Stimulated activated CD4-positive, alpha-beta T cell treated with anti-CD3 and anti-CD28 coated beads, Interleukin-1b, Interleukin-23, amount 100 ng/mL, for 24 hours (primary cell): ENCODE data around the gene STKLD1.

ENCODE experiments used
- DNase-seq, 4 experiments: peaks; one replicate each; pipeline ENCODE4 v3.0.0-alpha.2; 2020; ENCODE audit warnings: low read depth in 4 of 4, low spot score in 1 of 4

The STKLD1 gene

DNA sequence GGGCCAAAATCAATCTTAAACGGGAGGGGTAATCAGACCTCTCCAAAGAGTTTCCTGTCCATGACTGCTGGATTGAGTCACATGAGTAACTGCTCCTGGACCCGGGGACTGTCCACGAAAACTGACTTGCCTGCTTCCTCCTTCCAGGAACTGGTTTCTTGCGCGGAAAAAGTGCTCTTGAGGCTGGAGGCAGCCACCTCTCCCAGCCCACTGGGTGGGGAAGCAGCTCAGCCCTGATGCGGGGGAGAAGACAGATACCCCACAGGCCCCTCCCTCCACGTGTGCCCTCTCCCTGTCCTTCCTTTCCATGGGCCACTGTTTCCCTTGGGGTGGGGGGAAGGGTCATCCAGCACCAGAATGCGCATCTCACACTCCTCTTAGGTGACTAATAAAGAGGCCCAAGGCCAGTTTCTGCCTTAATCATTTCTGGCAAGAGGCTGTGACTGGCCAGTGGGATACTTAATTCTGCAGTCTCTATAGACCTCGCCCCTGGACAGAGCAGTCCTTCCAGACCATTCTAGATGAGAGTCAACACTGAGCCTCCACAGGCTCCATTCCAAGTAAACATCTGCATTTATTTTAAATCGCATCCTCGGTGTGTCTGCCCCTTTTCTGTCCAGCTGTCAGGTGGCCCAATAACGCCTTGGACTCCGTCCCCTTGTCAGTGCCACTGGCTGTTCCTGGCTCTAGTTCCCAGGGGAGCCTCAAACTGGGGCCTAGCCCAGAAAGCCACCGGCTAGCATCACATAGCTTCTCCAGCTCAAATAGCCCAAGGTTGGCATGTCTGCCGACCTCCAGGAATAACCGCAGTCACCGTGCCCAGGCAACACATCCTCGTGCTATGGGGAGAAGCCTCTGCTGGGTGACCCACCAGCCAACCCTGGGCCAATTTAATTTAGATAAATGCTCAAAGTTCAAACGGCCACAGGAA, 29.6 kb downstream of the STKLD1 start:
- DNase-seq: no peak

GRCh38 chr9:133406480-133407307, 30.5 kb downstream of the STKLD1 start:
- DNase-seq: peak; percentile 67 to 78 (median 70)

- no peak for DNase-seq
These were observed 31.9 kb downstream of the STKLD1 start for GRCh38 chr9:133408042-133408441.

- no peak for DNase-seq
These were observed 39.0 kb downstream of the STKLD1 start for GRCh38 chr9:133415170-133415569.

GRCh38 chr9:133417541-133418461, 41.6 kb downstream of the STKLD1 start, which contains the start of gene REXO4:
Gene REXO4 (minus strand): TSS chr9:133418010. CDS start chr9:133417844, 166 bp downstream.
- DNase-seq: peak; percentile 56 to 84 (median 74)

GRCh38 chr9:133419005-133419404, 42.8 kb downstream of the STKLD1 start:
- no peak for DNase-seq

DNA sequence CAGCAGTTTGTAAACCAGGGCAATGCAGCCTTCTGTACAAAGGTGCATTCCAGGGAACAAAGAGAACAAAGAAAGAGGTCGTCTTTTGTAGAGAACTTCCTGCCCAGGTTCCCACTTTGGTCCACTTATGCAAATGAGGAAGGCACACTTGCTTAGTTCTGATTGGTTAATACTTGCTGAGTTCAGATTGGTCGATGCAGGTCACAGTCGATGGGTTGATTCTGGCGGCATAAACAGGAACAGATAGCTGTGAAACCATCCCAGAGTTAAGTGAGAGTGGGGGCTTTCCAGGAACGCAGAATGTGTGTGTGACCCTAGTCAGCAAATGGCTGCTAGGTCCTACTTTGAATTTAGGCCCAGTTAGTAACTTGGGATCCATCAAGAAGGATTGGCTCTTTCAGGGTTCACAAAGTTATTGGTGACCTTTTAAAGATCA, 44.2 kb downstream of the STKLD1 start:
- DNase-seq: no peak

DNA sequence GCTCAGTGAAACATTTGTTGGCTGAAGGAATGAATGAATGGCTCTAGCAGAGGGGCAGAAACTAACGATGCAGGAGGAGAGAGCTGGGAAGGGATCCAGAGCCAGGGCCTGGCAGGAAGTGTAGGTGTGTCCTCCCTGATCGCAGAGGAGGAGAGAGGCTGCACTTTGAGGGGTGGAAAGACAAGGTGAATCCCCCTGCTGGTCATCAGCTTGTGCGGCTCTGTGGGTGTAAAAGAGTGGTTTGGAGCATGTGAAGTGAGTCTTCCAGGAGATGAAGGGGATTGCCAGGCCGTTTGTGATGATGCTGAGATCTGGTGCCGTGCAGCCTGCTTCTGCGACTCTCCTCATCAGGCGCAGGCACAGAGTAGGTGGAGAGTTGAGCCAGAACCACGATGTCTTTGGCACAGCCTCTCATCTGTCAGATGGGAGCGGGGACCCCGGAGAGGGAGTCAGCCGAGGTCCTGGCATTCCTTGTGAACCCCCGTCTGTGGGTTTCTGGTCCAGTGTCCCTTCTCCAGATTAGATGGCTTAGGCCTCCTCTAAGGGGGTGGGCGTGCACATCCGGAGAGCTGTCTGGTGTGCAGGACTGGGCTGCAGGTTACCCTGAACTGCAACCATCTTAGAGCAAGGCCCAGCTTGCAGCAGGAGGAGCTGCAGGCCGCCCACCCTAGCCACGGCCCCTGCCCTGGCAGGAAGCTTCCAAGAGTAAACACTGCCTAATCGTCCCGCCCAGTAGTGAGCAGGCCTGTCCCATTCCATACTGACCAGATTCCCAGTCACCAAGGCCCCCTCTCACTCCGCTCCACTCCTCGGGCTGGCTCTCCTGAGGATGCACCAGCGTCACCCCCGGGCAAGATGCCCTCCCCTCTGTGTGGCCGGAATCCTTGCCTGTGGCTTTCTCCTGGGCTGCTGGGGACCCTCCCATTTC, 45.7 kb downstream of the STKLD1 start, which contains the start of gene ADAMTS13:
TSS of gene ADAMTS13 (plus strand) at position 753 of the 928 bp plus-strand sequence. CDS start at position 830, 77 bp downstream.
- DNase-seq: peak in 1 of 4 experiments; percentile 32

DNA sequence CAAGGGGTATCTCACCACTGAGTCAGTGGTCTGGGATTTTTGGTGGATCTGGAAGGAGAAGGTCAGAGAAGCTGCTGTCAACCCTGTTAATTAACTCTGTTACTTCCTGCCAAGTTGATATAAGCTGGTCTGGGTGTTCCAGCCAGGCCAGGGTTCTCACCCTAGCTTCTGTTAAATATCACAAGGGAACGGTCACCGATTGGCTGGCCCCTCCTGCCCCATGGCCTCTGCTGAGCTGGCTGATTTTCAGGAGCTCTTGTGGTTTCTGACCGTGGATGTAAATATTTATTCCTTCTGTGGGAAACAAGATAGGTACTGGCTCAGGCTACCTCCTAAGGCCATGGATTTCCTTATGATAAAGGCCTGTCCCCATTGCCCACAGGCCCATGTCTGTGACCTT, 47.0 kb downstream of the STKLD1 start:
- no peak for DNase-seq

DNA sequence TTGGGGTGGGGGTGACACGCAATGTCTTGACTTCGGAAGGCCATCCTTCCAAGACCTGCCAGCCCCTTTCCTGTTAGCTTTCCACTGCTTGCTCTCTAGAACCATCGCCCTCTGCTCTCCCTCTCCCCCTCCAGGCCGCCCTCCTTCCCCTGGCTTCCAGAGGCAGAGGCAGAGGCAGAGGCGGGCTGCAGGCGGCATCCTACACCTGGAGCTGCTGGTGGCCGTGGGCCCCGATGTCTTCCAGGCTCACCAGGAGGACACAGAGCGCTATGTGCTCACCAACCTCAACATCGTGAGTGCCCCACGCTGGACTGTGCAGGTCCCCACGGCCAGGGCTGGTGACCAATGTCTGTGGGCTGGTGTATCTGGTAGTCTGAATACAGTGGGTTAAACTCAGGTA, 48.0 kb downstream of the STKLD1 start:
- no peak for DNase-seq

- DNase-seq: no peak
These were observed 49.0 kb downstream of the STKLD1 start for GRCh38 chr9:133425049-133425632.

DNA sequence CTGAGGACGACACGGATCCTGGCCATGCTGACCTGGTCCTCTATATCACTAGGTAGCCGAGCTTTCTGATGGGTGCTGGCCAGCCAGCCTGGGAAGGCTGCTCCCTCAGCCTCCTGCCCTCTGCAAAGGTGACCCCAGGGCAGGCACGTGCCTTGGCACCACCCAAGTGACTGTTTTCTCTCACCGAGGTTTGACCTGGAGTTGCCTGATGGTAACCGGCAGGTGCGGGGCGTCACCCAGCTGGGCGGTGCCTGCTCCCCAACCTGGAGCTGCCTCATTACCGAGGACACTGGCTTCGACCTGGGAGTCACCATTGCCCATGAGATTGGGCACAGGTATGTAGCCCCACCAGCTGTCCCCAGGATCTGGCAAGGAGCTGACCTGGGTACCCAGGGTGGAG, 49.8 kb downstream of the STKLD1 start:
- no peak for DNase-seq

- no peak for DNase-seq
These were observed 51.6 kb downstream of the STKLD1 start for GRCh38 chr9:133427658-133428348.

DNA sequence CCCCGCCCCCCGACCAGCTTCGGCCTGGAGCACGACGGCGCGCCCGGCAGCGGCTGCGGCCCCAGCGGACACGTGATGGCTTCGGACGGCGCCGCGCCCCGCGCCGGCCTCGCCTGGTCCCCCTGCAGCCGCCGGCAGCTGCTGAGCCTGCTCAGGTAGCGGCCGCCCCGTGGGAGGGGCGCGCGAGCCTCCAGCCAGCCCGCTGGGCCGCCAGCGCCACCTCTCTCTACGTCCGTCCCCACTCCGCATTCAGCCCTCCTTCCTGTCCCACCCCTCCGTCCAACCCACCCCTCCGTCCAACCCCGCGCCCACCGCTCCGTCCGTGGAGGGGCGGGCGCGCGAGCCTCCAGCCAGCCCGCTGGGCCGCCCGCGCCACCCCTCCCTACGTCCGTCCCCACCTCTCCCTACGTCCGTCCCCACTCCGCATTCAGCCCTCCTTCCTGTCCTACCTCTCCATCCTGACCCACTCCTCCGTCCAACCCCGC, 52.5 kb downstream of the STKLD1 start:
- DNase-seq: no peak

DNA sequence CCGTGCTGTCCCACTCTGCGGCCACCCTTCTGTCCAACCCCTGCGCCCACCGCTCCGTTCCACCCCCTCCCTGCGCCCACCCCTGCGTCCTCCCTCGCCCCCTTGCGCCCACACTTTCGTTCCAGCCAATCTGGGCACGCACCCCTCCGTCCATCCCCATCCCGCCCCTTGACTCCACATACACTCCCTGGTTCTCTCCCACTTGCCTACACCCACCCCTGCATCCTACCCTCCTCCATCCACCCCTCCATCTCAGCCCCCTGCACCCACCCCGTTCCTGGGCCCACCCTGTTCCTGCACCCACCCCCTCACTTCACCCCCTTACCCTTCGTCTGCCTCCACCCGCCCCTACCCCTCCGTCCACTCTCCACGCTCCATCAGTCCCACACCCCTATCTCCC, 53.0 kb downstream of the STKLD1 start:
- no peak for DNase-seq

DNA sequence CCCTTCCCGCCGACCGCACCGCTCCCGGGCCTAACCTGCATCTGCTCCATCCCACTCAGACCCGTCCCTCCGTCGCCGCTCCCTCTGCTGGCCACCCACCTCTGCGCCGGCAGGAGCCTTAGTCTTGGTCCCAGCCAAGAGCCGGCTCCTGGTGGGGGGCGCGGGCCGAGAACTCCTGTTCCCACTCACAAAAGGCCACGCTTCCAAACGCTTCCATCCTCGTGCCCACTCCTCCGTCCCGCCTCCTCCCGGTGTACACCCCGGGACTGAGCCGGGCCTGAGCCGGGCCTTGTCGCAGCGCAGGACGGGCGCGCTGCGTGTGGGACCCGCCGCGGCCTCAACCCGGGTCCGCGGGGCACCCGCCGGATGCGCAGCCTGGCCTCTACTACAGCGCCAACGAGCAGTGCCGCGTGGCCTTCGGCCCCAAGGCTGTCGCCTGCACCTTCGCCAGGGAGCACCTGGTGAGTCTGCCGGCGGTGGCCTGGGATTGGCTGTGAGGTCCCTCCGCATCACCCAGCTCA, 53.5 kb downstream of the STKLD1 start:
- no peak for DNase-seq

DNA sequence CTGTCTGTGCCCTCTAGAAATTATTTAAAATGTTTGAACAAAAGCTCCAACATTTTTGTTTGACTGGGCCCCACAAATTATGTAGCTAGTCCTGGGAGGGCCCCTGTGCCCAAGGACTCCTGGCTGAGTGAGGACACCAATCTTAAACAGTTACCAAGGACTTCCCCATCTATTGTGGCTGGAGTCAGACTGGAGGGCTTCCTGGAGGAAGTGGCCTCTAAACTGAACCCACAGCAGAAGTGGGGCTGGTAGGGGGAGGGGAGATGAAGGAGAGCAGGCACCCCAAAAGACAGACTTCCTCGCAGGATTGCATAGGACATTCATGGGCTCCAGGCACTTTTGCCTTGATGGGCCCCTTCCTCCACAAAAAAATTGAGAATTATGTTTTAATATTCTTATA, 54.1 kb downstream of the STKLD1 start:
- DNase-seq: no peak

GRCh38 chr9:133433351-133433843, 57.2 kb downstream of the STKLD1 start:
- DNase-seq: no peak
